NCI-H526 treated with DMSO at 0.1 percent for 48 hours (cell line): ENCODE results near the gene TMC3.
"Not testable (repeated sequence)": the region's sequence is repeated elsewhere in the genome, so short reads cannot be mapped to it uniquely, and the experiment has no call there.

Experiments used
- DNase-seq: peaks from one replicate; lab custom pipeline; 2025; lab: John Stamatoyannopoulos, UW

TMC3 gene

DNA sequence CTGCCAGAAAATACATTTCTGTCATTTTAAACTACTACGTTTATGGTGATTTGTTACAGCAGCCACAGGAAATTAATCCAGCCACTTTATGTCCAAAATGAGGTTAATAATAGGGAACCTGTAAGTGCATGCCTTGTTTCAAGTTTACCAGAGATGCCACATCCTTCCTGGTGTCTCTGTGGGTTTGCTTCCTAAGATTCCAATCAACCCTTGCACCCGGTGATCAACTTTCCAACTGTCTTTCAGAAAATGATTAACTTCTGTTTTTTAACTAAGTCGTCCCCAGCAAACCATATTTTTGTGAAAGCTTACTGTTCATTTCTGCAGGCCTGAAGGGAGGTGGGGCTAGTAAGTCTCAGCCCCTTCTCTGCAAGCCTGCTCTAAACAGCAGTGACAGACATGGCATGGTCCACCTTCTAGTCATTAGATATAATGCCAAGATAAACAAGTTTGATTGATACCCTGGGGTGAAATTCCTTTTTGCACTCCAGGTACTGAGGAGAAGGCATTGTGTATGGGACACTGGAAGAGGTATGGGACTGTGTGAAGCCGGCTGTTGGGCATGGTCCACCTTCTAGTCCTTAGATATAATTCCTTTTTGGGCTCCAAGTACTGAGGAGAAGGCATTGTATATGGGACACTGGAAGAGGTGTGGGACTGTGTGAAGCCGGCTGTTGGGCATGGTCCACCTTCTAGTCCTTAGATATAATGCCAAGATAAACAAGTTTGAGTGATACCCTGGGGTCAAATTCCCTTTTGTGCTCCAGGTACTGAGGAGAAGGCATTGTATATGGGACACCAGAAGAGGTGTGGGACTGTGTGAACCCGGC, 11.1 kb upstream of the TMC3 start:
- no peak for DNase-seq

- DNase-seq, result no peak
These were observed 7.7 kb upstream of the TMC3 start for GRCh38 chr15:81381720-81382119.

- DNase-seq, result no peak
These were observed 6.7 kb upstream of the TMC3 start for GRCh38 chr15:81380668-81381067.

- DNase-seq, result no peak
These were observed 6.2 kb upstream of the TMC3 start for GRCh38 chr15:81380203-81380602.

- no peak for DNase-seq
These were observed 5.3 kb upstream of the TMC3 start for GRCh38 chr15:81379269-81379668.

GRCh38 chr15:81378443-81378842, 4.4 kb upstream of the TMC3 start:
- no peak for DNase-seq

GRCh38 chr15:81377871-81378270, 3.9 kb upstream of the TMC3 start:
- DNase-seq, result no peak

DNA sequence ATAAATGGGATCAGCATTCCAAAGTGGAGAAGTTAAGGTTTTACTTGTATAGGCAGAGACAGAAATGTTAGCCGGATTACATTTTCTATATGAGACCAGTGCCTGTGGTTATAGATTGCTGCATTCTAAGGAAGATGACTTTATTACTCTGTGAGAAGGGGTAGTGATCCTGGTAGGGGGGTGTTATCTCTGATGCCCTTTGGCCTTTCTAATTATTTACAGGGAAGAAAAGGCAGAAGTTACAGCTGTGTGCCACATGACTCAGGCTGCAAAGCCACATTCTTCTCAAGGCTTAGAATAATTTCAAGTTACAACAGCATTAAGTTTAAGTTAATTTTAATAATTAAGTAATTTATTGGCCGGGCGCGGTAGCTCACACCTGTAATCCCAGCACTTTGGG, 2.2 kb upstream of the TMC3 start:
- no peak for DNase-seq

DNA sequence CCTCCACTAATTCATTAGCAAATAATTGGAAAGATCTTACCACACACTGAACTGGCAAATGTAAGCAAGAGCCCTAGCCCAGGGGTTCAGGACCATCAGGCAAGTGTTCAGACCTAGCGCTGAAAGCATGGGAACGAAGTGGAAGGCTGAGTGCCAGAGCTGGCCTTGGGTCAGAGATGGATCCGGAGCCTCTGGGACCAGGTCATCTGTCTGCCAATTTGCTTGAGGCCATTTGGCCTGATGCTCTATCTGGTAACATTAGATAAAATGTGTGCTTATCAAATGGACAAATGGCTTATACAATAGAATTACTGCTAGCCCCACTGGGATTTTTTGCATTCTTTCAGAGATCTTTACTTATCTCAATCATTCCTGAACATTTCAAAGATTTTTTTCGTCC, 1.4 kb upstream of the TMC3 start:
- DNase-seq, result no peak

- DNase-seq, result no peak
These were observed 837 bp downstream of the TMC3 start for GRCh38 chr15:81373176-81373575.

GRCh38 chr15:81372575-81372974, 1.4 kb downstream of the TMC3 start:
- DNase-seq, result no peak

GRCh38 chr15:81363718-81364500, 10.1 kb downstream of the TMC3 start:
- DNase-seq, result no peak

DNA sequence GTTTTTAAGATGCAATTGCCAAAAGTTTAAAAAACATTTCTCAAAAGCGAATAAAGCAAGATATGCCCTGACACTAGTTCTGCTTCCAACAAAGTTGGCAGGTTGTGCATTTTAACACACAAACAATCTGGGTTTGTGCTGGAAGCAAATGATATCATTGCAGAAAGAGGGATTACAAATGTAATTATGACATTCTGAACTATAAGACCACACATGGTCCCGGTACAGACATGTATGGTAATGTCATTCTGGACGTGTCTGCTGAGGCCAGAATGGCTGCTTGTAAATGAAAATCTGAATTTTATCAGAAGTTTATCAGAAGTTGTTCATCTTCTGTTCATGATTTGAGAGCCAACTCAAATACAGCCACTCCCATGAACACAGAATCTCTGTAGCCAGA, 10.7 kb downstream of the TMC3 start:
- no peak for DNase-seq

- DNase-seq, result no peak
These were observed 11.2 kb downstream of the TMC3 start for GRCh38 chr15:81362790-81363189.

- DNase-seq, result no peak
These were observed 12.1 kb downstream of the TMC3 start for GRCh38 chr15:81361891-81362290.

GRCh38 chr15:81360491-81360890, 13.5 kb downstream of the TMC3 start:
- no peak for DNase-seq

- no peak for DNase-seq
These were observed 15.8 kb downstream of the TMC3 start for GRCh38 chr15:81358248-81358647.

DNA sequence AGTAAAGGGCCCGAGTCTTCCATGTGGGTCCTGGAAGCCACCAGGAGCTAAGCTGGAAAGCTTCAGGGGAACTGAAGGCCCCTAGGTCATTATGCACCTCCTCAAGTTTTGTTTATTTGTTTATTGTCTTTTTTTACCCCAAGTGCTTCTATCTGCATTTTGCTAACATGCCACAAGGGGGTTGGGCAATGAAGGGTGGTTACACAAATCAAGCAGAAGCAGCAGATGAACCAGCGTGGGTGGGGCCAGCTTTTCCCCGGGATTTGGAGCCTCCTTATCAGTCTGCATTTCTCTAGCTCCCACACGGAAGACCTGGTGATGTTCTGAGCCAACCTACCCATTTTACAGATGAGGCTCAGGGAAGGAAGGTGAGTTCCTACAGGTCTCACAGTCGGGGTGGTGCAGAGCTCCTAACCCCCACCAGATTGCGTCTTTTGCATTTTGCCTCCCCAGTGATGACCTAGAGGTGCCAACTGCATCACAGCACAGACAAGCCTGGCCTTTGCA, 16.8 kb downstream of the TMC3 start:
- DNase-seq, result no peak

- DNase-seq, result no peak
These were observed 17.8 kb downstream of the TMC3 start for GRCh38 chr15:81356252-81356651.

DNA sequence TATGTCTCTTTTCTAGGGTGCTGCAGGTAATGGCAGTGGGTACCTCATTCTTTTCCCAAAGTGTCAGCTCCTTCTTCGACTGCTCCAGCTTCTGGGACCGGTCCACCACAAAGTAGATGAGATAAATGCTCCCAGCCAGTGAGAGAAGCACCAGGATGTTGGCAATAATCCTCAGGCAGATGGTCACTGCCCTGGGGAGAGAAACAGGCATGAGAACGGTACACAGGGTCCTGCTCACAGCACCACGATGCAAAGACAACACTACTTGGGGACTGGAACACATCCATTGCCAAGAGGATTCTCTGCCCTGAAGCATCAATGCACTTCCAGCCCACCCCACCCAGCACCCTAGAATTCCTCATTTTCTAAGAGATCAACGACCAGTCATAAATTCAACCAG, 22.4 kb downstream of the TMC3 start:
- DNase-seq, result no peak

- DNase-seq, result no peak
These were observed 24.7 kb downstream of the TMC3 start for GRCh38 chr15:81349271-81349670.

- DNase-seq, result not testable (repeated sequence)
These were observed 25.3 kb downstream of the TMC3 start for GRCh38 chr15:81348691-81349090.

- DNase-seq, result no peak
These were observed 26.1 kb downstream of the TMC3 start for GRCh38 chr15:81347910-81348309.
